K562 (cell line): ENCODE data around the gene DMRT2. TPM values are rescaled to one million over a fixed set of nuclear protein-coding genes. Genes with fewer than 3 reads are reported as not detected.

Experiments used
- EP300 ChIP-seq: IDR thresholded peaks from 2 replicates; pipeline ENCODE4 v1.6.1; 2012; ENCODE audit warnings: low read length, improper control_type of control experiment
- TOE1 ChIP-seq, 2 experiments: fragments of 450-650 bp in 1 of 2; sonication (generic) in 1 of 2; formaldehyde crosslinking in 1 of 2; IDR thresholded peaks; 2 replicates each; pipeline versions ENCODE4 v1.7.1 to v1.8.0; 2016 to 2022; ENCODE audit warnings: borderline replicate concordance in 2 of 2, mild to moderate bottlenecking in 2 of 2, antibody characterized with exemption in 1 of 2, inconsistent platforms in 1 of 2, low read depth in 1 of 2, missing genetic modification reagents in 1 of 2, moderate library complexity in 1 of 2
- polyA plus RNA-seq, 8 experiments: library from polyadenylated mRNA; depleted of rRNA in 4 of 8; stranded (reverse) in 5 of 8; unstranded in 3 of 8; fragments of >200 nt; fragmentation: Nextera tagmentation in 2 of 8; fragmentation: Illumina TruSeq in 1 of 8; extraction: Ambion mirVana in 2 of 8; extraction: Trizol in 1 of 8; gene quantifications; 2 replicates each; pipeline versions ENCODE4 v1.2.1 to v1.2.3, GENCODE V29; 2011 to 2014; ENCODE audit warnings: inconsistent platforms in 1 of 8, missing spikeins in 1 of 8
- total RNA-seq, 7 experiments: library from RNA; depleted of rRNA in 6 of 7; stranded (reverse); fragments of >200 nt in 6 of 7; fragmentation: Illumina TruSeq in 2 of 7; extraction: Trizol in 2 of 7; gene quantifications; 2 replicates each; pipeline versions ENCODE4 v1.2.1 to v1.2.3, GENCODE V29; 2011 to 2021; ENCODE audit warnings: low replicate concordance in 1 of 7
- TF ChIP-seq, protein P1 (sequence below): fragments of 450-650 bp; IDR thresholded peaks from 2 replicates; pipeline ENCODE4 v1.6.1; 2016; ENCODE audit warnings: mild to moderate bottlenecking
- TF ChIP-seq, protein P2 (sequence below): fragments of 450-650 bp; IDR thresholded peaks from 2 replicates; pipeline ENCODE4 v1.6.1; 2016; ENCODE audit warnings: borderline replicate concordance

The DMRT2 gene
- total and polyA plus RNA-seq, 9 of the 15 experiments (the other 6 are each of a cell fraction or from before 2014, with no cell fraction given): not detected

DNA sequence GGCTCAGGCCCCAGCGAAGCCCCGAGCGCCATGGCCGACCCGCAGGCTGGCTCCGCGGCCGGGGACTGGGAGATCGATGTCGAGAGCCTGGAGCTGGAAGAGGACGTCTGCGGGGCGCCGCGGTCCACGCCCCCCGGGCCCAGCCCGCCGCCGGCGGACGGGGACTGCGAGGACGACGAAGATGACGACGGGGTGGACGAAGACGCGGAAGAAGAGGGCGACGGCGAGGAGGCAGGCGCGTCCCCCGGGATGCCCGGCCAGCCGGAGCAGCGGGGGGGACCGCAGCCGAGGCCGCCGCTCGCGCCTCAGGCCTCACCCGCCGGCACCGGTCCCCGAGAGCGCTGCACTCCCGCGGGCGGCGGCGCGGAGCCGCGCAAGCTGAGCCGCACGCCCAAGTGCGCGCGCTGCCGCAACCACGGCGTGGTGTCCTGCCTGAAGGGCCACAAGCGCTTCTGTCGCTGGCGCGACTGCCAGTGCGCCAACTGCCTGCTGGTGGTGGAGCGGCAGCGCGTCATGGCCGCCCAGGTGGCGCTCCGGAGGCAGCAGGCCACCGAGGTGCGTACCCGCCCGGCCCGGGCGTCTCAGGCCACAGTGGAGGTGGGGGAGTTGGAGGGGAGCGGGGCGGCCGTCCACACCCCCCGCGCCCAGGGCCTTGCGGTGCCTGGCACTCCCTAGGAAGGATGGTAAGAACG is 1.6 kb downstream of the DMRT2 start (continued):
- TF ChIP-seq, protein P1, sequence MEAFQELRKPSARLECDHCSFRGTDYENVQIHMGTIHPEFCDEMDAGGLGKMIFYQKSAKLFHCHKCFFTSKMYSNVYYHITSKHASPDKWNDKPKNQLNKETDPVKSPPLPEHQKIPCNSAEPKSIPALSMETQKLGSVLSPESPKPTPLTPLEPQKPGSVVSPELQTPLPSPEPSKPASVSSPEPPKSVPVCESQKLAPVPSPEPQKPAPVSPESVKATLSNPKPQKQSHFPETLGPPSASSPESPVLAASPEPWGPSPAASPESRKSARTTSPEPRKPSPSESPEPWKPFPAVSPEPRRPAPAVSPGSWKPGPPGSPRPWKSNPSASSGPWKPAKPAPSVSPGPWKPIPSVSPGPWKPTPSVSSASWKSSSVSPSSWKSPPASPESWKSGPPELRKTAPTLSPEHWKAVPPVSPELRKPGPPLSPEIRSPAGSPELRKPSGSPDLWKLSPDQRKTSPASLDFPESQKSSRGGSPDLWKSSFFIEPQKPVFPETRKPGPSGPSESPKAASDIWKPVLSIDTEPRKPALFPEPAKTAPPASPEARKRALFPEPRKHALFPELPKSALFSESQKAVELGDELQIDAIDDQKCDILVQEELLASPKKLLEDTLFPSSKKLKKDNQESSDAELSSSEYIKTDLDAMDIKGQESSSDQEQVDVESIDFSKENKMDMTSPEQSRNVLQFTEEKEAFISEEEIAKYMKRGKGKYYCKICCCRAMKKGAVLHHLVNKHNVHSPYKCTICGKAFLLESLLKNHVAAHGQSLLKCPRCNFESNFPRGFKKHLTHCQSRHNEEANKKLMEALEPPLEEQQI: no peak
- TF ChIP-seq EP300: no peak
- no peak for TF ChIP-seq TOE1 (IDR thresholded peaks at IDR 0.05; ENCODE audit: borderline replicate concordance)
- no peak for TF ChIP-seq TOE1 (CRISPR knock-in tag; IDR thresholded peaks at IDR 0.05; ENCODE audit: borderline replicate concordance, low read depth)
- TF ChIP-seq, protein P2, sequence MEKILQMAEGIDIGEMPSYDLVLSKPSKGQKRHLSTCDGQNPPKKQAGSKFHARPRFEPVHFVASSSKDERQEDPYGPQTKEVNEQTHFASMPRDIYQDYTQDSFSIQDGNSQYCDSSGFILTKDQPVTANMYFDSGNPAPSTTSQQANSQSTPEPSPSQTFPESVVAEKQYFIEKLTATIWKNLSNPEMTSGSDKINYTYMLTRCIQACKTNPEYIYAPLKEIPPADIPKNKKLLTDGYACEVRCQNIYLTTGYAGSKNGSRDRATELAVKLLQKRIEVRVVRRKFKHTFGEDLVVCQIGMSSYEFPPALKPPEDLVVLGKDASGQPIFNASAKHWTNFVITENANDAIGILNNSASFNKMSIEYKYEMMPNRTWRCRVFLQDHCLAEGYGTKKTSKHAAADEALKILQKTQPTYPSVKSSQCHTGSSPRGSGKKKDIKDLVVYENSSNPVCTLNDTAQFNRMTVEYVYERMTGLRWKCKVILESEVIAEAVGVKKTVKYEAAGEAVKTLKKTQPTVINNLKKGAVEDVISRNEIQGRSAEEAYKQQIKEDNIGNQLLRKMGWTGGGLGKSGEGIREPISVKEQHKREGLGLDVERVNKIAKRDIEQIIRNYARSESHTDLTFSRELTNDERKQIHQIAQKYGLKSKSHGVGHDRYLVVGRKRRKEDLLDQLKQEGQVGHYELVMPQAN: no peak
